GM12878 (cell line): ENCODE data around the gene PITPNM1.

ENCODE experiments used
- ASH2L ChIP-seq: fragments of 300-600, 200-600 bp; sonication (generic); IDR thresholded peaks from 2 replicates; pipeline ENCODE4 v1.6.1; 2017; ENCODE audit warnings: low read depth, mild to moderate bottlenecking, borderline replicate concordance
- ATF2 ChIP-seq: IDR thresholded peaks from 2 replicates; pipeline ENCODE4 v1.6.1; 2012; ENCODE audit warnings: low read length, inconsistent platforms
- EP300 ChIP-seq, 2 experiments: fragments of 150-350 bp in 1 of 2; IDR thresholded peaks; 2 replicates each; pipeline ENCODE4 v1.6.1; 2011 to 2012; ENCODE audit warnings: low read depth in 2 of 2, low read length in 2 of 2, borderline replicate concordance in 1 of 2, improper control_type of control experiment in 1 of 2, inconsistent platforms in 1 of 2; ENCODE audit not compliant: control insufficient read depth in 1 of 2
- EZH2 ChIP-seq: IDR thresholded peaks from 2 replicates; pipeline ENCODE4 v1.6.1; 2012; ENCODE audit warnings: low read depth, mild to moderate bottlenecking, control low read depth, inconsistent platforms, low read length, borderline replicate concordance; ENCODE audit not compliant: control insufficient read depth
- MAX ChIP-seq: IDR thresholded peaks from 2 replicates; pipeline ENCODE4 v1.6.1; 2012; ENCODE audit warnings: low read depth, low read length, improper control_type of control experiment
- MTA3 ChIP-seq: IDR thresholded peaks from 2 replicates; pipeline ENCODE4 v1.6.1; 2012; ENCODE audit warnings: low read length, inconsistent platforms, borderline replicate concordance
- NR2C2 ChIP-seq: IDR thresholded peaks from 2 replicates; pipeline ENCODE4 v1.6.1; 2011; ENCODE audit warnings: borderline replicate concordance, low read depth; ENCODE audit not compliant: control insufficient read depth, insufficient read length
- PAX8 ChIP-seq: fragments of 450-650 bp; IDR thresholded peaks from 2 replicates; pipeline ENCODE4 v1.6.1; 2017; ENCODE audit warnings: mild to moderate bottlenecking, moderate library complexity
- POLR2A ChIP-seq: IDR thresholded peaks from 2 replicates; pipeline ENCODE4 v1.6.1; 2011; ENCODE audit warnings: low read depth, mild to moderate bottlenecking, low read length
- POLR2AphosphoS5 ChIP-seq: IDR thresholded peaks from 2 replicates; pipeline ENCODE4 v1.6.1; 2011; ENCODE audit warnings: mild to moderate bottlenecking, low read length, inconsistent platforms
- SMC3 ChIP-seq: IDR thresholded peaks from 2 replicates; pipeline ENCODE4 v1.6.1; 2011; ENCODE audit warnings: low read length, improper control_type of control experiment, borderline replicate concordance
- SP1 ChIP-seq: IDR thresholded peaks from one replicate; pipeline ENCODE4 v1.6.1; 2011; ENCODE audit warnings: low read depth, low read length
- TARDBP ChIP-seq: IDR thresholded peaks from 2 replicates; pipeline ENCODE4 v1.6.1; 2016; ENCODE audit warnings: borderline replicate concordance
- YY1 ChIP-seq: IDR thresholded peaks from 2 replicates; pipeline ENCODE4 v1.6.1; 2011; ENCODE audit warnings: low read depth, mild to moderate bottlenecking, low read length

- TF ChIP-seq EP300 (IDR thresholded peaks at IDR 0.05; ENCODE audit: borderline replicate concordance in 1 of 2, control insufficient read depth in 1 of 2, low read depth in 2 of 2, low read length in 2 of 2) (no peak), POLR2A (no peak), MAX (no peak), SP1 (no peak), POLR2AphosphoS5 (no peak), EZH2 (no peak), MTA3 (no peak), NR2C2 (no peak), PAX8 (no peak), TARDBP (no peak), SMC3 (no peak), ATF2 (no peak), ASH2L (no peak), YY1 (no peak)
Observed at GRCh38 chr11:67468456-67468758, 36.8 kb downstream of the PITPNM1 start.
